Esophagus muscularis mucosa (tissue), 4 donors: ENCODE results near the gene CDK14.

Experiments
- EP300 ChIP-seq: sonication (generic); formaldehyde crosslinking; IDR thresholded peaks from one replicate; pipeline ENCODE4 v1.6.1; 2017; ENCODE audit warnings: antibody characterized with exemption
- POLR2A ChIP-seq: fragments of 450-650 bp; IDR thresholded peaks from one replicate; pipeline ENCODE4 v1.6.1; 2017; ENCODE audit warnings: antibody characterized with exemption, moderate library complexity, mild to moderate bottlenecking, low read depth
- POLR2AphosphoS5 ChIP-seq, 2 donors: sonication (generic); formaldehyde crosslinking; IDR thresholded peaks; one replicate each; pipeline ENCODE4 v1.6.1; 2017; ENCODE audit warnings: antibody characterized with exemption in 2 of 2
- TF ChIP-seq, protein P1 (sequence below), 3 experiments: fragments of 200-600 bp in 2 of 3; fragments of 450-650 bp in 1 of 3; sonication (generic) in 2 of 3; IDR thresholded peaks; one replicate each; pipeline ENCODE4 v1.5.1; 2017 to 2019; ENCODE audit warnings: antibody characterized with exemption in 3 of 3, mild to moderate bottlenecking in 2 of 3, moderate library complexity in 1 of 3

DNA sequence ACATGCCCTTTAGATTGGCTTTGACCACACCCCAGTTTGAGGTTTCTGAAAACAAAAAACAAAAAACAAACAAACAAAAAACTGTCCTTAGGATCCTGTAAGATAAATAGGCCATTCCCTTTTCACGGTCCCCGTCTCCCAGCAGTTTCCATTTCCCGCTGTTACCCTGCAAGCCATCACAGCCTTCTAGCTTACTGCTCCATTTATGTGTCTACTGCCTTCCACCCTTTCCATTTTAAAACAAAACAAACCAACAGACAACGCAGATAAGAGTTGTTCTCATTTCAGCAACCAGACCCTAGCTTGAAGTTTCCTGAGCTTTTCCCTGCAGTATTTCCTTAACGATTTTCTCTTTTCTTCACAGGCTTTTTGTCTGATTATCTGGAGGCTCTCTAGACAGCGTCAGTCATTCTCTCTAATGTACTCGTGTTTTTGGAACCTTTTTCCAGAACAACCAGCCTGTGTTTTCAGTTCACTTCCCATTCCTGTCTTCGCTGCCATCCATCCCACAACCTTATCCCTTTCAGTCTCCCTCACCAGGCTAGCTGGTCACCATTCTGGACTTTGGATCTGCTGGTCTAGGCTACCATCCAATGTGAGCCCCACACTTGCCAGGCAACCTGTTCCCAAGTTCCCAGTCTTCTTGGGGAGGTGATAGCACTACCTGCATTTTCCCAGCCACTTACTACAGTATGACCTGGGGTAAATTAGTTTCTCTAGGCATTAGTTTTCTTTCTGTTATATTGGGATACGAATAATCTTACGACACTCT lies 350.8 kb downstream of the CDK14 start:
- TF ChIP-seq EP300: no peak
- TF ChIP-seq, protein P1, sequence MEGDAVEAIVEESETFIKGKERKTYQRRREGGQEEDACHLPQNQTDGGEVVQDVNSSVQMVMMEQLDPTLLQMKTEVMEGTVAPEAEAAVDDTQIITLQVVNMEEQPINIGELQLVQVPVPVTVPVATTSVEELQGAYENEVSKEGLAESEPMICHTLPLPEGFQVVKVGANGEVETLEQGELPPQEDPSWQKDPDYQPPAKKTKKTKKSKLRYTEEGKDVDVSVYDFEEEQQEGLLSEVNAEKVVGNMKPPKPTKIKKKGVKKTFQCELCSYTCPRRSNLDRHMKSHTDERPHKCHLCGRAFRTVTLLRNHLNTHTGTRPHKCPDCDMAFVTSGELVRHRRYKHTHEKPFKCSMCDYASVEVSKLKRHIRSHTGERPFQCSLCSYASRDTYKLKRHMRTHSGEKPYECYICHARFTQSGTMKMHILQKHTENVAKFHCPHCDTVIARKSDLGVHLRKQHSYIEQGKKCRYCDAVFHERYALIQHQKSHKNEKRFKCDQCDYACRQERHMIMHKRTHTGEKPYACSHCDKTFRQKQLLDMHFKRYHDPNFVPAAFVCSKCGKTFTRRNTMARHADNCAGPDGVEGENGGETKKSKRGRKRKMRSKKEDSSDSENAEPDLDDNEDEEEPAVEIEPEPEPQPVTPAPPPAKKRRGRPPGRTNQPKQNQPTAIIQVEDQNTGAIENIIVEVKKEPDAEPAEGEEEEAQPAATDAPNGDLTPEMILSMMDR (IDR thresholded peaks at IDR 0.05): no peak
- TF ChIP-seq POLR2AphosphoS5 (IDR thresholded peaks at IDR 0.05): no peak
- no peak for TF ChIP-seq POLR2A
